Measurements from ENCODE around the gene NINJ2.

DNA sequence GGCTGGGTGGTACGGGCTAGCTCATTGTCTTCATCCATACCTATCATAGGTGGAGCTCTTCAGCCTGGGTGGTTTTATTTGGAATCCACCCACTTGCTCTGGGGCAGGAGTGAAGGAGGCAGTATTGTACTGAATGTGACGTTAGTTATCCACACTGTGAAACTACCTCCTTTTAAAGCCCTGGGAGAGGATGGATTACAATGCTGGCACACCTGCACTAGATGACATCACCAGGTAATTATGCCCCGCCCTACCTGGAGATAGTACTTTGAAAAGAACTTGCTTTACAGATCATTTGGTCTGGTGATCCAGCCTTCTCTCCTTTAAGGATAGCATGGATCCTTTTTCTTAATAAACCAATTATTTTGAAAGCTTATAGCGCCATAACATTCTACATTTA lies 125.5 kb downstream of the NINJ2 start:
- TF ChIP-seq, protein P1, sequence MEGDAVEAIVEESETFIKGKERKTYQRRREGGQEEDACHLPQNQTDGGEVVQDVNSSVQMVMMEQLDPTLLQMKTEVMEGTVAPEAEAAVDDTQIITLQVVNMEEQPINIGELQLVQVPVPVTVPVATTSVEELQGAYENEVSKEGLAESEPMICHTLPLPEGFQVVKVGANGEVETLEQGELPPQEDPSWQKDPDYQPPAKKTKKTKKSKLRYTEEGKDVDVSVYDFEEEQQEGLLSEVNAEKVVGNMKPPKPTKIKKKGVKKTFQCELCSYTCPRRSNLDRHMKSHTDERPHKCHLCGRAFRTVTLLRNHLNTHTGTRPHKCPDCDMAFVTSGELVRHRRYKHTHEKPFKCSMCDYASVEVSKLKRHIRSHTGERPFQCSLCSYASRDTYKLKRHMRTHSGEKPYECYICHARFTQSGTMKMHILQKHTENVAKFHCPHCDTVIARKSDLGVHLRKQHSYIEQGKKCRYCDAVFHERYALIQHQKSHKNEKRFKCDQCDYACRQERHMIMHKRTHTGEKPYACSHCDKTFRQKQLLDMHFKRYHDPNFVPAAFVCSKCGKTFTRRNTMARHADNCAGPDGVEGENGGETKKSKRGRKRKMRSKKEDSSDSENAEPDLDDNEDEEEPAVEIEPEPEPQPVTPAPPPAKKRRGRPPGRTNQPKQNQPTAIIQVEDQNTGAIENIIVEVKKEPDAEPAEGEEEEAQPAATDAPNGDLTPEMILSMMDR (IDR thresholded peaks at IDR 0.05; ENCODE audit: poor library complexity, severe bottlenecking): no peak
- no peak for TF ChIP-seq EP300 (conservative IDR thresholded peaks at IDR 0.05; ENCODE audit: poor library complexity, severe bottlenecking)
- no peak for TF ChIP-seq TAF1 (IDR thresholded peaks at IDR 0.05; ENCODE audit: low read depth)
- TF ChIP-seq EZH2 (IDR thresholded peaks at IDR 0.05; ENCODE audit: borderline replicate concordance, insufficient read depth, low read length, poor library complexity, severe bottlenecking): no peak
- no peak for TF ChIP-seq RAD21 (conservative IDR thresholded peaks at IDR 0.05)
- TF ChIP-seq MXI1 (conservative IDR thresholded peaks at IDR 0.05; ENCODE audit: poor library complexity, severe bottlenecking): no peak
